NCI-H146 (cell line): ENCODE results near the gene PMM2.
"Not testable (repeated sequence)": the region's sequence is repeated elsewhere in the genome, so short reads cannot be mapped to it uniquely, and the experiment has no call there.

Experiments
- DNase-seq: peaks from one replicate; lab custom pipeline; 2025; lab: John Stamatoyannopoulos, UW

PMM2 gene

DNA sequence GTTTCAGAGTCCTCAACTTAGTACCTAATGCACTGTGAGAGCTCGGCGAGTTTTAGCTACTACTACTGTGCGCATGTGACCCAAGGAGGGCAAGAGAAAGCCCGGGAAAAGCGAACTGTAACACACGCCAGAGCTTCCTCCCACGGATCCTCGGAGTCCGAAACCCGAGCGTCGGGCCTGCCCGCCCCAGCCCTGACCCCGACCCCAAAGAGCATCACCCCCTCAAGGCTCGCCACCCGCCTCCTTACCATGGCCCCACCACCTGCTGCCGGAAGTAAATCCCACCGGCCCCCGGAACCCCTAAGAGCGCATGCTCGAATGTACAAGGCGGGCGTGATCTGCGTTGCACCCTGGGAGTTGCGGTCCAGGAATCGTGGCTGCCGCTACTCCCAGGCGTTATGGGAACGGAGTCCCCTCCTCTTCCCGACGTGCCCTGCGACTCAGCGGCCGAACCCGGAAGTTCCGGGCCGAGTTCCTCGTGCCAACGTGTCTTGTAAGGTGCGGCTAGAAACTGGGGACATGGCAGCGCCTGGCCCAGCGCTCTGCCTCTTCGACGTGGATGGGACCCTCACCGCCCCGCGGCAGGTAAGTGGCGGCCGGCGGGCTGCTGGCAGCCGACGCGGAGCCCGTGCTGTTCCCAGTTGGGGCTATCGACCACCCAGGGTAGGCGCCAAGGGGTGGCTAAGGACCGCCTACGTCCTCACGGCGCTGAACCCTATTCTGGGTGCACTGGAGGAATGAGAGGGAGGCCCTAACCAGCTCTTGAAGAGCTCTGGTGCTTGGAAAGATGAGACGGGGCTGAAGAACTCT is at the start of gene PMM2, which contains the start of gene TMEM186:
Gene PMM2, plus strand, starts transcription at position 476 of the 810 bp plus-strand sequence. Its CDS starts 44 bp downstream, at position 520.
Gene TMEM186, minus strand, starts transcription at position 276 of the 810 bp plus-strand sequence. Its CDS starts 25 bp downstream, at position 251.
- DNase-seq = peak; percentile 99

DNA sequence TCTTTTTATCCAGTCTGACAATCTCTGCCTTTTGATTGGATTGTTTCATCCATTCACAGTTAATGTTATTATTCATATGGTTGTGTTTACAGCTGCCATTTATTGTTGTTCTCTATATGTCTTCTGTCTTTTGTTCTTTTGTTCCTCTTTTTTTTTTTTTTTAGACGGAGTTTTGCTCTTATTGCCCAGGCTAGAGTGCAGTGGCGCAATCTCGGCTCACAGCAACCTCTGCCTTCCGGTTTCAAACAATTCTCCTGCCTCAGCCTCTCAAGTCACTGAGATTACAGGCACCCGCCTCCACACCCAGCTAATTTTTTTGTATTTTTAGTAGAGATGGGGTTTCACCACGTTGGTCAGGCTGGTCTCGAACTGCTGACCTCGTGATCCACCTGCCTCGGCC is 48.7 kb upstream of the PMM2 start:
- DNase-seq = not testable (repeated sequence)

GRCh38 chr16:8751481-8752311 is 45.9 kb upstream of the PMM2 start:
- peak; percentile 57 for DNase-seq

DNA sequence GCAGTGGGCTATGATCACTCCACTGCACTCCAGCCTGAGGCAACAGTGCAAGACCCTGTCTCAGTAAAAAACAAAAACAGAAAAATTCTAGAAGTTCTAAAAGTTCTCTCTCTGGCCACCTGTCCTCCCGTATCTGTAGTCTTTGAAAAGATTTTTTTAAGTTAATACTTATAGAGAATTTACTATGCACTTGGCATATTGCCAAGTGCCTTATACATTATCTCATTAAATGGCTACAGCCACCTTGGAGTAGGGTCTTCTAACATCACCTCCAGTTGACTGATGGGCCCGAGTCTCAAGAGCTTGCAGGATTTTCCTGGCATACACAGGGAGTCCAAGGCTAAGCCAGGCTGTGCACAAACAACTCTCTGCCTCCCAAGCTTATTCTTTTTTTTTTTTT is 44.9 kb upstream of the PMM2 start:
- DNase-seq = no peak

DNA sequence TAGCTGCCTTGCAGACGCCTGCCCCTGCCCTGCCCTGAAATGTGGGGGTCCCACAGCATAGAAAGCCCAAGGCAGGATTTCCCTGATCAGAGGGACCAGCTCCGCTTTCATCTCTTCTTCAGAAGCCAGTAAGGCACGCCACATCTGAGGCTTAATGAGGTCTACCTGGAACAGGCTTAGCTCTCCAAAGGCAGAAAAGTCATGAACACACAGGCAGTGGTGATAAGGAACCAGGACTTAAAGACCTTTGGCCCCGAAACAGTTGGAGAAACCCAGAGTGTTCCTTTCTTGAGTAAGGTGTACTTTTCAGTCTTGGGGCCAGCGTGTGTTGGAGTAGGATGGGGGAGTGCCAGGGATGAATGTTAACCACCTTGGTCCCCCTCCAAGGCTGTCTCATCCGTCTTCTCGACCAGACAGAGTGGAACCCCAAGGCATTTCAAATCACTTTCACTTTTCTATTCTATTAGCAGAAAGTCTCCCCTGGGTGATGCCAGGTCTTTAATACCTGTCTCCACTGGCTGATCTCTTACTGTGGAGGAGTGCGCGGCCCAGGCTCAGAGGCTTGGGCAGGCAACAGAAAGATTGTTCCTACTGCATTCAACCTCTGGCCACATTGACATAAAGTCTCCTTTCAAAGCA is 44.1 kb upstream of the PMM2 start:
- DNase-seq = no peak

DNA sequence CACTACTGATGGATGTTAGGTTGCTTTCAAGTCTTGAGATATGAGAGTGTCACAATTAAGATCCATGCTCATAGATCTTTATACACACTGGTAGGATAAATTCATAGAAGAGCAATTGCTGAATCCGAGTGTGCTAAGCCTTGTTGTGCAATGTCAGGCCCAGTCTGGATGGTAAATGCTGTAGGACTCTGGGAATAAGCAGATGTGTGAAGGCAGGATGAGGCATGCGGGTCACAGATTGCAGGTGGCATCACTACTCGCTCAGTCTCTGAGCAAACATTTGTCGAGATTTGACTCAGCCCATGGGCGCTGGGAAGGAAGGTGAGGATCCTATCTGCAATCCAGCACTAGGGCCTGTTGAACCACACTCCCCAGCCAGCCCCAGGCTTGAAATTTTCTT is 40.9 kb upstream of the PMM2 start:
- DNase-seq = no peak

GRCh38 chr16:8758022-8758421 is 39.6 kb upstream of the PMM2 start:
- DNase-seq = no peak

DNA sequence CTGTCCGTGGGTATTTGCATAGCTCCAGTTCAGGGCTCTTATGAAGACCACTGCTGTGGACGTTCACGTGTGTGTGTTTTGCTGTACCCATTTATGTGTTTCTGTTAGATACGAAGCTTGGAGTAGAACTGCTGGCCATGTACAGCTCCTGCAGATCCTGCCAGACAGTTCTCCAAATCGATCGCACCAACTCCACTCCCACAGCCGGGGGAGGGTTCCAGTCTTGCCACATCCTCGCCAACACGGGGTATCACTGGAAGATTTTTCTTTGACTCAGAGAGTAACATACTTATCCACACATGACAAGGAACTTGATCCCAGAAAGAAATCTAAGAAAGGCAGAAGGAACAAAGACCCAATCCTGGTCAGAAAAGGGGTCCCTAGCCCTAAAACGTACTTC is 37.6 kb upstream of the PMM2 start:
- DNase-seq = no peak

DNA sequence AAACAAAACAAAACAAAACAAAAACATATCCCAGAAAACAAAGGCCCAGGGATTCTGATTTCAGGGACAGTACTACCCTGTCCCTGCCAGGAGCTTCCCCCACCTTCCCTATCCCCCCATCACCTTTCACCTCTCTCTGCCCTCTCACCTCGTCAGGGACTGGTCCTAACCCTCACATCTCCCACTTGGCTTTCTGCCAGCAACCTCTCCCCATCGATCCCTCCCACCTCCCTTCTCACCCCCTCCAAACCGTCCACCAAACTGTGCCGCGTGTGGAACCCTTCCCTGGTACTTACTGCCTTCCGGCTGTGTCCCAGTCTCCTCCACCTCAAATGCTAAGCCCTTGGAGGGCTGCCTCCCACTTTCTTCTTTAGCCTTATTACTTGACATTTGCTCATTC is 36.6 kb upstream of the PMM2 start:
- no peak for DNase-seq

DNA sequence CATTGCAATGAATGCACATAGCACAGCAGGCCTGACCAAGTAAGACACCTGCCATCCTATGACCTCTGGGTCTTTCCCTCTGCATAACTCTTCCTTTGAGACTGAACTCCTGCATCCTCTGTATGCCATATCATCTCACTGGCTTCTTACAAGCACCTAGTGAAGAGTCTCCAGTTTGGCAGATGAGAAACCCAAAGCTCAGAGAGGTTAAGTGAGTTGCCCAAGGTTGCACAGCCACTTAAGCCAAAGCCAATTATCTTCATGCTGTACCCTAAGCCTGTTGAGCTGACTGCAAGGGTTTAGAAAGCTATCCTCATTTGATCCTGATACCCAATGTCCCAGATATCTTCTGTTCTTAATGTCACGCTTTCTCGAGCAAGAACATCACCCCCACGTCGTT is 35.4 kb upstream of the PMM2 start:
- DNase-seq = no peak

- DNase-seq = no peak
Observed at GRCh38 chr16:8763083-8763482, 34.6 kb upstream of the PMM2 start.

GRCh38 chr16:8763899-8764298 is 33.7 kb upstream of the PMM2 start:
- DNase-seq = no peak

- no peak for DNase-seq
Observed at GRCh38 chr16:8764525-8765250, 33.0 kb upstream of the PMM2 start.

GRCh38 chr16:8767176-8767575 is 30.5 kb upstream of the PMM2 start:
- no peak for DNase-seq

- no peak for DNase-seq
Observed at GRCh38 chr16:8768283-8768682, 29.4 kb upstream of the PMM2 start.

- no peak for DNase-seq
Observed at GRCh38 chr16:8768692-8769091, 28.9 kb upstream of the PMM2 start.

DNA sequence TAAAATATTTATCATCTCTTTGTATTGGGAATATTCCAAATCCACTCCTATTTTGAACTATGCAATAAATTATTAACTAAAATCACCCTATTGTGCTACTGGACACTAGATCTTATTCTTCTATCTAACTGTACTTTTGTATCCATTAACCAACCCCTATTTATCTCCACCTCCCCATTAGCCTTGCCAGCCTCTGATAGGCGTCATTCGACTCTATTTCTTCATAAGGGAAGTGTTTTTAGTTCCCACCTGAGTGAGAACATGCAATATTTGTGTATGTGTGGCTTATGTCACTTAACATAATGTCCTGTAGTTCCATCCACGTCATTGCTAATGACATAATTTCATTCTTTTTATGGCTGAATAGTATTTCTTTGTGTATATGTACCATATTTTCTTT is 24.1 kb upstream of the PMM2 start:
- no peak for DNase-seq

GRCh38 chr16:8774208-8774607 is 23.4 kb upstream of the PMM2 start:
- DNase-seq = no peak

- DNase-seq = no peak
Observed at GRCh38 chr16:8775359-8775758, 22.3 kb upstream of the PMM2 start.

DNA sequence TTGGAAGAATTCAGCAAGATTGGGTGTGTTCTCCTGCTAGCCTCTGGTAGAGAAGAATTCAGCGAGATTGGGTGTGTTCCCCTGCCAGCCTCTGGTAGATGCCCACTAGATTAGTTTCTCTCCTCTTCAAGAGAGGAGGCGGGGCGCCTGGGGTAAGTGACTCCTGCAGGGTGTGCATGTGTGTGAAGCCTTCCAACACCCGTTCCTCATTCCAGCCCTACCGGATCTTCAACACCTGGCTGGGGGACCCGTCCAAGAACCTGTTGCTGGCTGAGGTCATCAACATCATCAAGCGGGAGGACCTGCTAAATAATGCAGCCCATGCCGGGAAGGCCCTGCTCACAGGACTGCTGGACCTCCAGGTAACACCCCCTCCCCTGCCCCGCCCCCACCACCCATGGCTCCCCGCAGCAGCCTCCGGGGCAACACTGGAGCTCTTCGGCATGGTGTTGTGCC is 21.5 kb upstream of the PMM2 start:
- DNase-seq = no peak

DNA sequence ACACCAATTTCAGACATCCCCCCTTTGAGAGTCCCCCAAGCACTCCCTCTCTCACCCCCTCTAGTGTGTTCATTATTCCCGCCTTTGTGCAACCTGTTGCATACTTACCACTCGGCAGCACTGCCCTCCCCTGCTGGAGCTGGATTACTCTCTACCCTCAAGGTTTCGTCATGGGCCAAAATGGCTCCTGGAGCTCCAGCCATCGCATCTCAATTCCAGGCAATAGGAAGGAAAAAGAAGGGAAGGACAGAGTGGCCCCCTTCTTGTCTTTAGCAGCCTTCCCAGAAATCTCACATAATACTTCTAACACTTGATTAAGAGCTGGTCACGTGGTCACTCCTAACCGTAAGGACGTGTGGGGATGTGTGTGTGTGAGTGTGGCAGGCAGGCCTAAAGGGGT is 20.4 kb upstream of the PMM2 start:
- no peak for DNase-seq

GRCh38 chr16:8781797-8782196 is 15.8 kb upstream of the PMM2 start:
- no peak for DNase-seq
